ENCODE measurements around the gene RMDN2.

The RMDN2 gene

DNA sequence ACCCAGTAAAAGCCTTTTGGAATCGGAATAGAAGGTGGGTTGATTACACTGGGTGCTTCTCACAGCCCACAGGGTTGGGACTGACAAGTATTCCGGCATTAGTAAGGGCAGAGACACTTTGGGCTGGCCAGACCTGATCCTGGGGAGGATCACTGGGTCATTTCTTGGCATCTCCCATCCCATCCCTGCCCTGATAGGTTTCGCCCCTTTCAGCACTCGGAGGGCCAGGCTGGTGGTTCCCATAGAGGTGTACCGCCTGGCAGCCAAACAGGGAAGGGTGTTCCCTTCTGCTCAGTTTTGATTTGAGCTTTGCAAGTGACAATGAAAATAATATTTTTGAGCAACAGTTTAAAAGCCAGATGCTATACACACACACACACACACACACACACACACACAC, 113.6 kb downstream of the RMDN2 start:
- Histone ChIP-seq H3K27ac (ENCODE audit: low read length) (no peak overlapping the region), H3K27me3 (ENCODE audit: insufficient read depth, low read length, poor library complexity) (peaks cover 23% of the 10 kb centered on the region), H3K9me3 (ENCODE audit: insufficient read depth, low read length, severe bottlenecking) (no peaks in the 10 kb centered on the region), H3K79me2 (ENCODE audit: insufficient read depth, low read length) (no peaks in the 10 kb centered on the region), H3K4me1 (ENCODE audit: insufficient read depth, low read length) (no peaks in the 10 kb centered on the region), H3K36me3 (ENCODE audit: insufficient read depth, low read length) (no peaks in the 10 kb centered on the region), H2AFZ (ENCODE audit: low read depth, low read length) (no peak overlapping the region), H4K20me1 (ENCODE audit: insufficient read depth, low read length) (no peaks in the 10 kb centered on the region), H3K9ac (ENCODE audit: low read depth, low read length) (no peak overlapping the region), H3K4me2 (ENCODE audit: insufficient read depth, low read length) (no peak overlapping the region), H3K4me3 (ENCODE audit: low read depth in 1 of 2, low read length in 2 of 2) (no peak overlapping the region)
- DNase-seq (no peak), ATAC-seq (ENCODE audit: insufficient read depth, low read depth) (no peak)
- TF ChIP-seq EZH2 (IDR thresholded peaks at IDR 0.05; ENCODE audit: borderline replicate concordance, low read depth, low read length, severe bottlenecking) = no peak
- TF ChIP-seq, protein P1, sequence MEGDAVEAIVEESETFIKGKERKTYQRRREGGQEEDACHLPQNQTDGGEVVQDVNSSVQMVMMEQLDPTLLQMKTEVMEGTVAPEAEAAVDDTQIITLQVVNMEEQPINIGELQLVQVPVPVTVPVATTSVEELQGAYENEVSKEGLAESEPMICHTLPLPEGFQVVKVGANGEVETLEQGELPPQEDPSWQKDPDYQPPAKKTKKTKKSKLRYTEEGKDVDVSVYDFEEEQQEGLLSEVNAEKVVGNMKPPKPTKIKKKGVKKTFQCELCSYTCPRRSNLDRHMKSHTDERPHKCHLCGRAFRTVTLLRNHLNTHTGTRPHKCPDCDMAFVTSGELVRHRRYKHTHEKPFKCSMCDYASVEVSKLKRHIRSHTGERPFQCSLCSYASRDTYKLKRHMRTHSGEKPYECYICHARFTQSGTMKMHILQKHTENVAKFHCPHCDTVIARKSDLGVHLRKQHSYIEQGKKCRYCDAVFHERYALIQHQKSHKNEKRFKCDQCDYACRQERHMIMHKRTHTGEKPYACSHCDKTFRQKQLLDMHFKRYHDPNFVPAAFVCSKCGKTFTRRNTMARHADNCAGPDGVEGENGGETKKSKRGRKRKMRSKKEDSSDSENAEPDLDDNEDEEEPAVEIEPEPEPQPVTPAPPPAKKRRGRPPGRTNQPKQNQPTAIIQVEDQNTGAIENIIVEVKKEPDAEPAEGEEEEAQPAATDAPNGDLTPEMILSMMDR (IDR thresholded peaks at IDR 0.05; ENCODE audit: borderline replicate concordance, extremely low read depth, low read length, poor library complexity, severe bottlenecking) = no peak

DNA sequence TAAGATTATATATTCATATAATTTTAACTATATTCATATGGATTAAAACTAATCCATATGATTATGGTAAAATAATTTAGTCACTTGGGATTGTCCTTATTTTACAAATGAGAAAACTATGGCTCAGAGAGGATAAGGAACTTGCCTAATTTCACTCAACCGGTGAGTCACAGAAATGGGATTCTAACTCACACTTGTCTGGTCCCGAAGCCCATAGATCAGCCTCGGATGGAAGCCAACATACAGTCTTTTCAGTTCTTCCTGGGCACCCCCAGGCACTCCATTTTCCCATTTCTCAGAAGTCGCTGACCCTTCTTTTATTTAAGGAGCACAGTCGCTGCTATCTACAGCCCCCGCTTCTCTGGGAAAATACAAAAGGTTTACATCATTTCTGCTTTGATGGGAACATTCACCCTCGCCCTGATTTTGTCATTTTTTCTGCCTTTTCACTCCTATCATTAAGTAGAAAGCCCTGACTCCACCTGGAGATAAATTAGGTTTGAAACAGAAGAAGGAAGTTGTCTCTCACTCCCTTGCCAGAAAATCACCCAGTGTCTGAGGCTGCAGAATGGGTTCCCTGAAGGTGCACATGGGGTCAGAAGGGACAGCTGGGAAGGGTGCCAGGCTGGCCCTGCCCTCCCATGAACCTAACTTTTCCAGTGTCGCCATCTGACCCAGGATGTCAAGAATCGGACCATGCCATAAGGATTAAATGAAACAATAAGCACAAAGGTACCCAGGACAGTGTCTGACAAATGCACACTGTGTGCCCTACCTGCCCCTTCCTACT, 114.2 kb downstream of the RMDN2 start:
- Histone ChIP-seq H3K4me3 (ENCODE audit: low read depth in 1 of 2, low read length in 2 of 2) (no peak overlapping the region), H3K4me2 (ENCODE audit: insufficient read depth, low read length) (no peak overlapping the region), H2AFZ (ENCODE audit: low read depth, low read length) (no peak overlapping the region), H3K27me3 (ENCODE audit: insufficient read depth, low read length, poor library complexity) (peaks cover 26% of the 10 kb centered on the region), H3K9ac (ENCODE audit: low read depth, low read length) (no peak overlapping the region), H3K27ac (ENCODE audit: low read length) (no peak overlapping the region), H4K20me1 (ENCODE audit: insufficient read depth, low read length) (no peaks in the 10 kb centered on the region), H3K36me3 (ENCODE audit: insufficient read depth, low read length) (no peaks in the 10 kb centered on the region), H3K79me2 (ENCODE audit: insufficient read depth, low read length) (no peaks in the 10 kb centered on the region), H3K4me1 (ENCODE audit: insufficient read depth, low read length) (no peaks in the 10 kb centered on the region), H3K9me3 (ENCODE audit: insufficient read depth, low read length, severe bottlenecking) (no peaks in the 10 kb centered on the region)
- DNase-seq (no peak), ATAC-seq (ENCODE audit: insufficient read depth, low read depth) (no peak)
- TF ChIP-seq EZH2 (IDR thresholded peaks at IDR 0.05; ENCODE audit: borderline replicate concordance, low read depth, low read length, severe bottlenecking) = no peak
- TF ChIP-seq, protein P1 (IDR thresholded peaks at IDR 0.05; ENCODE audit: borderline replicate concordance, extremely low read depth, low read length, poor library complexity, severe bottlenecking) = no peak

DNA sequence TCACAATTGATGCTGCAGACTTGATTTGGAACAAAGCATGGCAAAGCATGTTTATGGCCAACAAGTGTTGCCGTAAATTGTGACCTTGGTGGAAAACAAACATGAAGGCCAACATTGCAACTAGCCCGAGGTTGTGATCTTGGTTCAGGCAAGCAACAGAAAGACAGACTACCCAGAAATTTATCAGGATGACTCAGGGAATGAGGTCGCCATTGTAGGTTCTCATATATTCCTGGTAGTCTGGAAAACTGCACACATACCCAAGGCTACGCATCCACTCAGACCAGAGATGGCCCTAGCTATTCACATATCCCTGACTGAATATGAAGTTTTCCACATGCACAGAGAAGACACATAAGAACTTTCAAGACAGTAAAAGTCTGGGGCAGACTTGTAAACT, 120.7 kb downstream of the RMDN2 start:
- Histone ChIP-seq H3K27ac (ENCODE audit: low read length) (no peak overlapping the region), H4K20me1 (ENCODE audit: insufficient read depth, low read length) (no peaks in the 10 kb centered on the region), H3K36me3 (ENCODE audit: insufficient read depth, low read length) (no peaks in the 10 kb centered on the region), H2AFZ (ENCODE audit: low read depth, low read length) (no peak overlapping the region), H3K79me2 (ENCODE audit: insufficient read depth, low read length) (no peaks in the 10 kb centered on the region), H3K9me3 (ENCODE audit: insufficient read depth, low read length, severe bottlenecking) (no peaks in the 10 kb centered on the region), H3K27me3 (ENCODE audit: insufficient read depth, low read length, poor library complexity) (peaks cover 25% of the 10 kb centered on the region), H3K4me3 (ENCODE audit: low read depth in 1 of 2, low read length in 2 of 2) (no peak overlapping the region), H3K4me2 (ENCODE audit: insufficient read depth, low read length) (no peak overlapping the region), H3K4me1 (ENCODE audit: insufficient read depth, low read length) (no peaks in the 10 kb centered on the region), H3K9ac (ENCODE audit: low read depth, low read length) (no peak overlapping the region)
- TF ChIP-seq, protein P1 (IDR thresholded peaks at IDR 0.05; ENCODE audit: borderline replicate concordance, extremely low read depth, low read length, poor library complexity, severe bottlenecking) = no peak
- no peak for TF ChIP-seq EZH2 (IDR thresholded peaks at IDR 0.05; ENCODE audit: borderline replicate concordance, low read depth, low read length, severe bottlenecking)
- ATAC-seq (ENCODE audit: insufficient read depth, low read depth) (no peak), DNase-seq (no peak)
